Measurements from ENCODE around the gene CNOT3. TPM values are rescaled to one million over a fixed set of nuclear protein-coding genes. Genes with fewer than 3 reads are reported as not detected.

Gene CNOT3
- total and polyA plus RNA-seq, 2 of the 13 experiments (the other 11 are each of a cell fraction or from before 2014, with no cell fraction given) = 4.3 to 5.8 TPM

- no peak overlapping the region for H3K27ac ChIP-seq (ENCODE audit: extremely low read length, insufficient read depth, low read length)
- intact Hi-C loops (cut with micrococcal nuclease; ENCODE audit: unreplicated experiment) = no loop called here
- FAIRE-seq (no peak), DNase-seq (ENCODE audit: low spot score) (no peak), ATAC-seq (no peak)
- H4K20me1 ChIP-seq (ENCODE audit: insufficient read depth, low read length) = 0 out of 2 replicates have a peak, but pooled peaks cover 3% of the 10 kb centered on the region
- H3K4me3 ChIP-seq (replicated peaks in 1 of 3; ENCODE audit: insufficient read depth in 1 of 3, low read depth in 2 of 3, low read length in 3 of 3) = no peak overlapping the region
- no peak overlapping the region for H3K4me2 ChIP-seq (ENCODE audit: low read depth, low read length)
- BruUV-seq (replicated peaks) = no TSS peak
- peaks cover 63 to 96% of the 10 kb centered on the region in 2 experiments for H3K36me3 ChIP-seq (replicated peaks in 1 of 2; ENCODE audit: control insufficient read depth in 1 of 2, insufficient read depth in 2 of 2, low read length in 2 of 2)
- TF ChIP-seq ZMYM3 (CRISPR knock-in tag; IDR thresholded peaks at IDR 0.05) (no peak), ARNT (IDR thresholded peaks at IDR 0.05) (no peak), RBFOX2 (IDR thresholded peaks at IDR 0.05; ENCODE audit: low read depth, low read length) (peak; percentile 71), SMYD3 (CRISPR knock-in tag; IDR thresholded peaks at IDR 0.05) (no peak), ZNF280B (CRISPR knock-in tag; IDR thresholded peaks at IDR 0.05; ENCODE audit: borderline replicate concordance) (no peak), RCOR2 (CRISPR knock-in tag; IDR thresholded peaks at IDR 0.05) (no peak), AGO2 (optimal IDR thresholded peaks at IDR 0.05; ENCODE audit: low read depth, low read length) (peak; percentile 62)
- TF ChIP-seq, protein P1, sequence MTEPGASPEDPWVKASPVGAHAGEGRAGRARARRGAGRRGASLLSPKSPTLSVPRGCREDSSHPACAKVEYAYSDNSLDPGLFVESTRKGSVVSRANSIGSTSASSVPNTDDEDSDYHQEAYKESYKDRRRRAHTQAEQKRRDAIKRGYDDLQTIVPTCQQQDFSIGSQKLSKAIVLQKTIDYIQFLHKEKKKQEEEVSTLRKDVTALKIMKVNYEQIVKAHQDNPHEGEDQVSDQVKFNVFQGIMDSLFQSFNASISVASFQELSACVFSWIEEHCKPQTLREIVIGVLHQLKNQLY (CRISPR knock-in tag; IDR thresholded peaks at IDR 0.05) = no peak
- H3K27me3 ChIP-seq (ENCODE audit: control insufficient read depth in 1 of 2, insufficient read depth in 2 of 2, low read length in 2 of 2) = no peaks in the 10 kb centered on the region
- in situ Hi-C loops (cut with HindIII; ENCODE audit: extremely low pct_ligation_motif_present, low pct_unique_long_range_greater_than_20kb) = no loop called here
- no peak overlapping the region for H3K9ac ChIP-seq (ENCODE audit: insufficient read depth, low read depth, low read length)
- ChIA-PET POLR2A (interaction anchor here (1.4 kb wide), 1 partner anchor 11 kb away, joined by 4 read pairs; the partner anchor contains the start of gene CNOT3), CTCF (ENCODE audit: low intra/inter-chr PET ratio, low total read pairs) (no interaction called here)
- no peaks in the 10 kb centered on the region for H3K4me1 ChIP-seq (ENCODE audit: insufficient read depth, low read length)
- no peaks in the 10 kb centered on the region for H3K9me3 ChIP-seq (ENCODE audit: low read length)
- WGBS (ENCODE audit: low lambda C conversion rate) = 95% methylated on average over 17 of the region's 19 CpGs
- no peak overlapping the region for H2AFZ ChIP-seq (ENCODE audit: low read length)
- H3K79me2 ChIP-seq (ENCODE audit: insufficient read depth, low read length) = no peaks in the 10 kb centered on the region
Measured at GRCh38 chr19:54148158-54148557, 10.6 kb downstream of the CNOT3 start.

Measured in HepG2 (cell line).